Muscle of back (tissue), 11 donors: ENCODE data around the gene FHOD3. TPM values are rescaled to one million over a fixed set of nuclear protein-coding genes. Genes with fewer than 3 reads are reported as not detected.
"Not testable (repeated sequence)": the region's sequence is repeated elsewhere in the genome, so short reads cannot be mapped to it uniquely, and the experiment has no call there.

Source experiments
- DNase-seq, 3 donors: peaks; one replicate each; pipeline versions ENCODE4 v3.0.0 to v3.0.0-alpha.2; 2013
- polyA plus RNA-seq, 10 donors: library from polyadenylated mRNA; unstranded; fragments of 120-200 nt; gene quantifications; one replicate each; pipeline ENCODE4 v1.2.1, GENCODE V29; 2013; ENCODE audit not compliant: insufficient read length in 10 of 10

The FHOD3 gene
- polyA plus RNA-seq, 10 donors, result 18.0 to 41.0 (median 31.1) TPM

- no peak for DNase-seq
These were observed 439.8 kb downstream of the FHOD3 start for GRCh38 chr18:36737316-36737715.

DNA sequence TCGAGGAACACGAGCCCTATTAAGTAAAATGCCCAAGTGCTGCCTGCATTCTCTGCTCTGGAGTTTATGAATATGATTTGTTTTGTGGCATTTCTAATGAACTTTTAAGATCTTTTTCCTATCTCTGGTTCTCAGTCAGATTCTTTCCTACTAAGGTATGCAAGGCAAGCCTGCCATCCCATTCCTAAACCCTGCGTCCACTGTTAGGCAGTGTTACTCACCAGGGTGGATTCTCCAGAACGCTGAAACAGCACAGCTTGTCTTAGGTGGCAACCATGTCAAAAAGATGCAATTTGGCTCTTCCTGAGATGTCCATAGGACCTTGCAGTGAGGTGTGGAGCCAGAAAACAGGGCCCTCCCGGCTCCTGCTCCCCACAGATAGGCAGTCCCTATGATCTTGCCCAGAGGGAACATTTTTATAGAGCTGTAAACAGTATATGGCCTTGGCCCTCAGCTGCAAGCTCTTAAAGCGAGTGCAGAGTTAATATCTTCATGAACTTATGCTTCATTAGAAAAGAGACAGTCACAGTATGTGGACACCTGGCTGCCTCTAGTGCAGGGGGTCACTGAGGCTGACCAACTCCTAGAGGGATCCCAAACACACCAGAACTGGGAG lies 446.9 kb downstream of the FHOD3 start:
- DNase-seq, result no peak

- no peak for DNase-seq
These were observed 447.9 kb downstream of the FHOD3 start for GRCh38 chr18:36745219-36745975.

DNA sequence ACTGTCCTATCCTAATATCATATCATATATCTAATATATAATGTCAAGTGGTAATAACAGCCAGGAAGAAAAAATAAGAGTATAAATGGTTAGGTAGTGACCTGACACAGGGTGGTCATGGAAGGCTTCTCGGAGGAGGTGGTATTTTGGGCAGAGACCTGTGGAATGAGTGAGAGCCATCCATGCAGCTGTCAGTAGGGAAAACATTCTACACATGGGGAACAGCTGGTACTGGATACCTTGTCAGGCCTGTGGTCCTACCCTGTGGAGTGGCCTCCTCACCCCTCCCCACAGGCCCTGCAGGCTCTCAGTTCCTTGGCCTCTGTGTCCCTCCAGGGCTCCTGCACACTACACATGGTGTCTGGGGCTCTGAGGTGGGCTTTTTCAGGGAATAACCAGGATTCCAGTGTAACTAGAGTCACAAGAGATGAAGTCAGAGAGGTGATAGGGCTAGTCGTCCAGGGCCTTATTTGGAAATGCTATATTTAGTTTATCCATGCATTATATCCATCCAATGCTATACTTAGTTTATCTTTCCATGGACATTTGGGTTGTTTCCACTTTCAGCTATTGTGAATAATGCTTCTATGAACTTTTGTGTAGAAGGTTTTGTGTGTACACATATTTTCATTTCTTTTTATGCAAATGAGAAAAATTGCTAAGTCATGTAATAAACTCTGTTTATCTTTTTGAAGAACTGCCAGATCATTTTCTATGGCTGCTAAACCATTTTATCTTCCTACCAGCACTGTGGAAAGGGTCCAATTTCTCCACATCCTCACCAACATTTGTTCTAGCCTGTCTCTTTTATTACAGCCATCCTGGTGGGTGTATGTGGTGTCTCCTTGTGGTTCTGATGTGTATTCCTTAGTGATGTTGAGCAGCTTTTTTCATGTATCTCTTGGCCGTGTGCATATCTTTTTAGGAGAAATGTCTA lies 455.7 kb downstream of the FHOD3 start:
- DNase-seq, result no peak

- DNase-seq, result peak; percentile 15 to 48 (median 39)
These were observed 458.7 kb downstream of the FHOD3 start for GRCh38 chr18:36756242-36756641.

- DNase-seq, result peak; percentile 55 to 75 (median 63)
These were observed 459.6 kb downstream of the FHOD3 start for GRCh38 chr18:36757081-36757480.

DNA sequence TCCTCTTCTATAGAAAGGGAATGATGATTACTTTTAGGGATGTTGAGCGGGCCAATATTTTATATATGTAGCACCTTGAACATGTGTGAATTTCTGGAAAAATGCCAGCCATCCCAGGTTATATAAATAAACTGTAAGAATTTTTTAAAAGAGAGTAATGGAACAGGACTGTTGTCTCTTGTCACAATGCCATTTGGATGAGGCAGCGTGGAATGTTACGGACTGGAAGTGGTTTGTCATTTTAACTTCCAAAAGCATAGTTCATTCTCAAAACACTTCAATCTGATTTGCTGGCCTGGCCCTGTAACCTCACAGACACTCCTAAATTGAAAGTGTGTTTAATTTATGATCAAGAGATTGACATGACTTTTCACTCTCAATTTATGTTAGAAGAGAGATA lies 460.5 kb downstream of the FHOD3 start:
- peak in 2 of 3 donors; percentile 36 to 56 for DNase-seq

DNA sequence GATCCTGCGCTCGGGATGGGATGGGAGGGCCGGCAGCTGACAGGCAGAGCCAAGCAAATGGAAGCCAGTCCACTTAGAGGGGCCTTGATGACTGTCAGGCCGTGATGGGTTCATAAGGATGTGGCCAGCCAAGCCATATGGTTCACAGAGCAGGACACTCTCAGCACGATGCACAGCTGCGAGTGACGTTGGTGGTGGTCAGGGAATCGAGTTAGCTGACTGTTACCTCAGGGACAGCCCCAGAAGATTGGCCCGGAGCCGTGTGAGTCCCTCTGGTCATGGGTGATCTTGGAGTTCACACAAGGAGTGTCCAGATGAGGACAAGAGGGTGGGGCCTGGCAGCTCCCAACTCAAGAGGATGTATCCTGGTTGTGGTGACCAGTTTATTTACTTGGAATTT lies 461.1 kb downstream of the FHOD3 start:
- peak in 2 of 3 donors; percentile 2 to 39 for DNase-seq

DNA sequence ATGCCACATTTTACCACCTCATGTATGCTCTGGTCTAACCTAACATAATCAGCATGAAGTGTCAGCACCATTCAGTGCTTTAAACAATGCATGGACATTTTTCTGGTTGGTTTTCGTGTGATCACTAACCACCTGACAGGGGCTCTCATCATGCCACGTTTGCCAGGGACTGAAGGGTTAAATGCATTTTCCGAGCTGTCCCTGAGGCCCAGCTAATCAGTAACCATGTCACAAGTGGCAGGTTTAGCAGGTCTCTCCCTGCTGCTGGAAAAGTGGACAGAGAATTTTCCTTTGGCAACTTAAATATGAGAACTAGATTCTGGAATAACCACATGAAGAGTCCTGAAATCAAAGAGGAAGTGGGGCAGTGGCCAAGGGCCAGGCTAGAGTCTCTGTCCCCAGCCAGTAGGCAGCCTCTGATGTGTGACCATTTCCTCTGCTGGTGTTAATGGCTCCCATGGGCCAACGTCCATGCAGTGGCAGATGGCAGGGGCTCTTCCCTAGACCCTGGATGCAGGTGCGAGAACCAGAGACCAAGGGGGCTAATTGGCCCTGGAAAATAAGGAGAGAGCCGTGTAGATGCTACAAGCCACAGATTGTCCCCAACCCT lies 461.8 kb downstream of the FHOD3 start:
- no peak for DNase-seq

DNA sequence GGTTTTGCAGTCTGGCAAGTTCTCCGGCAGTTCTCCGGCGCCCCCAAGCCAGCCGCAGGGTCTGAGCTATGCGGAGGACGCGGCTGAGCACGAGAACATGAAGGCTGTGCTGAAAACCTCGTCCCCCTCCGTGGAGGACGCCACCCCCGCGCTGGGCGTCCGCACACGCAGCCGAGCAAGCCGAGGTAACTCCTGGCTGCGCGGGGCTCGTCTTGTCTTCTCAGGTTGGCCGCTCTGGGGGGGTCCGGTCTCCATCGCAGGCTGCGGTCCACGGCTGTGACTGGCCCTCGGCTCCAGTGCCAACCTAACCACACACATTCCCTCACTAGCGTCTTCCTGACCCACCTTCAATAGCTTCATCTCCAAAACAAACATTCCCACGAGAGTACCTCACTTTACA lies 463.1 kb downstream of the FHOD3 start:
- no peak for DNase-seq

DNA sequence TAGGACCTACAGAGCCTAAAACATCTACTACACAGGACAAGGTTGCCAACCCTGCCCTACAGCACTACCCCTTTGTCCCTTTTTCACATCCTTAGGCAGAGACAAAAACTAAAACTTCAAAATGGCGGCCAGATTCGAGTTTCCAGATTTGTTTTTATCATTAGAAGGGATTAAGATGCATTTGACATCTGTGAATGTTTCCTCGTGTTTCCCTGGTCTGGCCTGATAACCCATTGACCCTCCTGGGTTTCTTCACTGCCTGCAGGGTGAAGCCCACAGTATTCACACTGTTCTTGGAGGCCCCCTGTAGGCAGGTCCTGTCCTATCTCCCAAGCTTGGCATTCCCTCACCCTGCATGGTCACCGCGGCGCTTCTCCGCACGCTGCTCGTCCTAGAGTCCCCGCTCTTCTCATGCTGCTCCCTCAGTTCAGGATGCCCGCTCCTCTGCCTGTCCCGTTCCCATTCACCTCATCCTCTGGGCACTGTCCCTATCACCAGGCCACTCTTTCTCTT lies 463.7 kb downstream of the FHOD3 start:
- no peak for DNase-seq

- DNase-seq, result no peak
These were observed 464.6 kb downstream of the FHOD3 start for GRCh38 chr18:36762074-36762473.

DNA sequence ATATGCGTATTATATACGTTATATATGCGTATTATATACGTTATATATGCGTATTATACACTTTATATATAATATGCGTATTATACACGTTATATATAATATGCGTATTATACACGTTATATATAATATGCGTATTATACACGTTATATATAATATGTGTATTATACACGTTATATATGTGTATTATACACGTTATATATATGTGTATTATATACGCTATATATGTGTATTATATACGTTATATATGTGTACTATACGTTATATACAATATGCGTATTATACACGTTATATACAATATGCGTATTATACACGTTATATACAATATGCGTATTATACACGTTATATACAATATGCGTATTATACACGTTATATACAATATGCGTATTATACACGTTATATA lies 465.5 kb downstream of the FHOD3 start:
- not testable (repeated sequence) for DNase-seq

DNA sequence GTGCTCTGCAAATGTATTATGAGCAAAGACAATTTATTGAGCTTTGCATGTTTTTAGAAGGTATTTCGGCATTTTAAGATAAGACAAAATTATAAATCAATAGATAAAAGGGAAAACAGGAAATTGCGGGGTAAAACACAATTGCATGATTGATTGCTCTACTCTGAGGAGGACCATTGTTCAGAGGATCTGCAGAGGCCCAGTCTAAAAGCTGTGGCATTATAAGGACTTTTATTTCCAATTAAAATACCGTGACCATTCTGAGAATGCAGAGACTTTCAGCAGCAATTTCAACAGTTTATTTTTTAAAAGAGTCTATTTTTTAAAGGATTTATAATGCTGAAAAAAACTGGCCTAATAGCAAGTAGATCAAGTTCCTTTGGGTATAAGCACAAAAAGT lies 469.3 kb downstream of the FHOD3 start:
- peak in 1 of 3 donors; percentile 14 for DNase-seq

DNA sequence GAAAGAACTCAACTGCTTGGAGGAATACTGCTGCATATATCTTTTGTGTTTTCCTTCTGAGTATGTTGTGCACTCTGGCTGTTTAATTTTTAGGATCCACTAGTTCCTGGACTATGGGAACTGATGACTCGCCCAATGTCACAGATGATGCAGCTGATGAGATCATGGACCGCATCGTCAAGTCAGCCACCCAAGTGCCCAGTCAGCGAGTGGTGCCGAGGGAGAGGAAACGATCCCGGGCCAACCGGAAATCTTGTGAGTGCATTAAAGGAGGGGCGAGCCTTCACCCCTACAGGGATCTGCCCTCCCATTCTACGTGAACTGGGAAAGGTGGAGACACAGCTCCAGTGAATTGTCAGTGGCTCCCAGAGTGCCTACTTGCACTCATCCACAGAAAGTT lies 471.7 kb downstream of the FHOD3 start:
- no peak for DNase-seq

GRCh38 chr18:36769611-36770314 lies 472.2 kb downstream of the FHOD3 start:
- no peak for DNase-seq

- no peak for DNase-seq
These were observed 472.9 kb downstream of the FHOD3 start for GRCh38 chr18:36770315-36770946.

DNA sequence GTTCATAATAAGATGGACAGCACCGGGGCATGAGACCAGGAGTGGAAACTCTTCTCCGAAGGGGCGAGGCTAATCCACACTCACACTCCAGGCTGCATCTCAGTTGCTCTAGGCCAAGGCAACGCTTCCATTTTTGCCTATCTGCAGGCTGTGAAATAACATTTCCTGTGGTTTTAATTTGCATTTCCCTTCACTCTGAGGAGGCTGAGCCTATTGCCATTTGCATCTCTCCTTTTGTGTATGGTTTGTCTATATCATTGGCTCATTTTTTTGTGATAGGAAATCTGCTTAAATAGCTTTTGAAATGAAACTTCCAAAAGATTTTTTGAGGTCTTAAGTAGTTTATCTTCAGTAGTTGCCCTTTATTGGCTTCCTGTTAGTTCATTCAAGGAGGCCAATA lies 473.7 kb downstream of the FHOD3 start:
- no peak for DNase-seq

DNA sequence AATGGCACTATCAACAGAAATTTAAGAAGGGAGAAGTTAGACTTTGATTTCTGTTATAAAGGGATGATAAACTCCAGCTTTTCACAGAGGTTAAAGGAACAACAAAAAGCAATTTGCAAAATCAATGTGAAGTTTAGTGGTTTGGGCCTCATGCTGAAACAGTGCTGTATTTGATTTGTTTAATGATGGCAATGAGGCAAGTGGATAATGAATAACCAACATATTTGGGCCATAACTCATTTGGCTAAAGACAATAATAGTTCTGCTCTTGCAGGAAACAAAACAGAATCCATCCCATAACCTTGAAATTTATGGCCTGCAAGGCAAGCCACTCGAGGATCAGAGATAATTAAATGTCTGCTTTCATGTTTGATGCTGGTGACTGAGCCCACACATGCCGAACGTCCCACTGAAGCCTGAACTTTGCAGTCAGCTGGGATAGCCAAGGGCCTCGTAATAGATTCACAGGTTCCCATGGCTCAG lies 474.8 kb downstream of the FHOD3 start:
- DNase-seq, result no peak

DNA sequence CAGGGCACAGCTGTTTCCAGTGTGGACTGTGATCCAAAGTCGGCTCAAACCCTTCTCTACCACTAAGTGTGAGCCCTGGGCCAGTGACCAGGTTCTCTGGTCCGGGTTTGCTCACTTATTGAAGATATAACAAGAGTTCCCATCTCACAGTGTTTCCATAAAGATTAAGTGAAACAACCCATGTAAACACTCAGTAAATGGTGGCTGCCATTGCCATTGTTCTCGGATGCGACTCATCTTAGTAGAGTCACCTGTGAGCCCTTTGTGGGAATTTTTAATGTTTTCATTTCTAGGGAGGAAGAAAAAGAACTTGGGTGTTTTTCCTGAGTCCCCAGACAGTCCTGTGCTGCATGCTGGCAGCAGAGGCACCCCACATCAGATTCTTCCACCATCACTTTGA lies 477.9 kb downstream of the FHOD3 start:
- no peak for DNase-seq
